Neural crest cell (in vitro differentiated cells): ENCODE results near the gene GIPR. TPM values are rescaled to one million over a fixed set of nuclear protein-coding genes. Genes with fewer than 3 reads are reported as not detected.

Experiments used
- DNase-seq: peaks from one replicate; pipeline ENCODE4 v3.0.0; 2021; ENCODE audit warnings: low read depth, mixed read lengths, low spot score
- H3K27ac Mint-ChIP-seq: one replicate; pipeline ENCODE4 v1.8.0; 2021; ENCODE audit warnings: mild to moderate bottlenecking, mixed read lengths; ENCODE audit not compliant: unreplicated experiment
- H3K27me3 Mint-ChIP-seq: 2 replicates; pipeline ENCODE4 v1.8.0; 2021; ENCODE audit warnings: low read depth, mild to moderate bottlenecking, mixed read lengths
- H3K36me3 Mint-ChIP-seq: 2 replicates; pipeline ENCODE4 v1.8.0; 2021; ENCODE audit warnings: low read depth, mild to moderate bottlenecking, mixed read lengths
- H3K4me1 Mint-ChIP-seq: 2 replicates; pipeline ENCODE4 v1.8.0; 2021; ENCODE audit warnings: mixed read lengths
- H3K4me3 Mint-ChIP-seq: one replicate; pipeline ENCODE4 v1.8.0; 2021; ENCODE audit warnings: mild to moderate bottlenecking, mixed read lengths
- H3K9me3 Mint-ChIP-seq: 2 replicates; pipeline ENCODE4 v1.8.0; 2021; ENCODE audit warnings: mixed read lengths
- CTCF ChIP-seq: fragments of 200-600 bp; sonication (generic); conservative IDR thresholded peaks from 2 replicates; pipeline ENCODE4 v1.5.0; 2021; ENCODE audit warnings: antibody characterized with exemption, mild to moderate bottlenecking
- microRNA-seq: library from miRNA; unstranded; fragments of <30 nt; microRNA quantifications from one replicate; pipeline ENCODE4, GENCODE V29; 2020
- total RNA-seq: library from RNA; stranded (reverse); gene quantifications from 2 replicates; pipeline ENCODE4 v1.2.1, GENCODE V29; 2021

Gene GIPR
- total RNA-seq, 1 donor from 2014 or later = 0.96 TPM

- Mint-ChIP-seq H3K4me1 (peaks cover 23% of the 10 kb centered on the region), H3K27ac (peak overlapping the region; percentile 95), H3K9me3 (no peaks in the 10 kb centered on the region), H3K36me3 (no peaks in the 10 kb centered on the region), H3K4me3 (peak overlapping the region; percentile 95), H3K27me3 (no peaks in the 10 kb centered on the region)
- no peak for TF ChIP-seq CTCF
- no peak for DNase-seq
Measured at GRCh38 chr19:45729800-45730290, 61.8 kb downstream of the GIPR start.

- Mint-ChIP-seq H3K4me1 (peaks cover 23% of the 10 kb centered on the region), H3K27ac (peak within 1 kb of the TSS; percentile 95)
Measured at GRCh38 chr19:45730368-45731288, 62.6 kb downstream of the GIPR start, which contains the start of gene FBXO46. FBXO46 (minus strand) TSS chr19:45730896; CDS start chr19:45713495, 17,401 bp downstream.

More at GRCh38 chr19:45730368-45731288, 62.6 kb downstream of the GIPR start, which contains the start of gene FBXO46:
- no peak for TF ChIP-seq CTCF
- no peaks in the 10 kb centered on the region for H3K9me3 Mint-ChIP-seq
- no peaks in the 10 kb centered on the region for H3K36me3 Mint-ChIP-seq
- H3K27me3 Mint-ChIP-seq = no peaks in the 10 kb centered on the region
- H3K4me3 Mint-ChIP-seq = peak within 1 kb of the TSS; percentile 95
- DNase-seq = peak; percentile 86

Small RNA genes lying within 50 kb of the gene (microRNA-seq; reads per million reads assigned to microRNA genes)
- gene MIR330 (365 reads per million, percentile 73 among the genes with 10 or more reads in this experiment), gene MIR642A (not detected), gene MIR642B (not detected)

Other genes starting within 250 kb of the GIPR start
- gene ERCC1, start 244.3 kb upstream of the GIPR start, total RNA-seq = 111 and 115 TPM in 2 replicates
- 0.26 and 0.45 TPM in 2 replicates for gene FOSB, start 200.2 kb upstream of the GIPR start, total RNA-seq
- 16.2 and 19.8 TPM in 2 replicates for gene RTN2, start 171.2 kb upstream of the GIPR start, total RNA-seq
- not detected in 2 replicates for gene PPM1N, start 169.8 kb upstream of the GIPR start, total RNA-seq
- 46.1 and 49.9 TPM in 2 replicates for gene VASP, start 160.7 kb upstream of the GIPR start, total RNA-seq
- gene OPA3, start 83.4 kb upstream of the GIPR start, total RNA-seq = 14.8 and 15.7 TPM in 2 replicates
- not detected in 2 replicates for gene GPR4, start 66.0 kb upstream of the GIPR start, total RNA-seq
- gene EML2, start 28.8 kb upstream of the GIPR start, total RNA-seq = 15.0 and 20.2 TPM in 2 replicates
- 635 and 666 TPM in 2 replicates for gene SNRPD2, start 23.7 kb downstream of the GIPR start, total RNA-seq
- gene QPCTL, start 24.4 kb downstream of the GIPR start, total RNA-seq = 11.4 and 11.8 TPM in 2 replicates
- 27.2 and 30.3 TPM in 2 replicates for gene FBXO46, start 62.7 kb downstream of the GIPR start, total RNA-seq
- not detected in 2 replicates for gene MEIOSIN, start 65.2 kb downstream of the GIPR start, total RNA-seq
- gene SIX5, start 101.0 kb downstream of the GIPR start, total RNA-seq = 36.8 and 38.6 TPM in 2 replicates
- gene DMPK, start 114.3 kb downstream of the GIPR start, total RNA-seq = 114 and 118 TPM in 2 replicates
- 107 and 110 TPM in 2 replicates for gene DMWD, start 124.6 kb downstream of the GIPR start, total RNA-seq
- gene RSPH6A, start 147.1 kb downstream of the GIPR start, total RNA-seq = 0.32 and 0.44 TPM in 2 replicates
- 105 and 115 TPM in 2 replicates for gene SYMPK, start 194.9 kb downstream of the GIPR start, total RNA-seq
- not detected in 2 replicates for gene FOXA3, start 196.1 kb downstream of the GIPR start, total RNA-seq
- 28.6 and 33.1 TPM in 2 replicates for gene IRF2BP1, start 217.9 kb downstream of the GIPR start, total RNA-seq
- 9.1 and 9.6 TPM in 2 replicates for gene MYPOP, start 234.4 kb downstream of the GIPR start, total RNA-seq
- gene NANOS2, start 246.6 kb downstream of the GIPR start, total RNA-seq = not detected in 2 replicates